Endothelial cell of hepatic sinusoid (primary cell): ENCODE measurements around the gene RBPJL.

ENCODE experiments used
- in situ Hi-C: cut with HindIII; loops from 2 replicates; pipeline ENCODE4 v1.10.0; 2017; ENCODE audit warnings: low sequenced_read_pairs

Gene RBPJL

GRCh38 chr20:45293041-45294002, 13.3 kb upstream of the RBPJL start:
- in situ Hi-C loops: loop anchor here (5.0 kb wide), 1 partner anchor 34 kb away; no protein-coding TSS in a partner anchor

GRCh38 chr20:45294003-45294368, 12.7 kb upstream of the RBPJL start:
- in situ Hi-C loops: loop anchor here (5.0 kb wide), 1 partner anchor 33 kb away; no protein-coding TSS in a partner anchor

GRCh38 chr20:45294659-45295058, 12.0 kb upstream of the RBPJL start:
- in situ Hi-C loops: loop anchor here (5.0 kb wide), 1 partner anchor 33 kb away; no protein-coding TSS in a partner anchor

GRCh38 chr20:45297786-45298497, 8.7 kb upstream of the RBPJL start:
- in situ Hi-C loops: no loop called here

GRCh38 chr20:45299786-45300185, 6.9 kb upstream of the RBPJL start:
- in situ Hi-C loops: no loop called here

- in situ Hi-C loops: no loop called here
Measured at GRCh38 chr20:45300961-45301360, 5.7 kb upstream of the RBPJL start.

- in situ Hi-C loops: no loop called here
Measured at GRCh38 chr20:45301824-45302271, 4.8 kb upstream of the RBPJL start.

- in situ Hi-C loops: no loop called here
Measured at GRCh38 chr20:45303586-45304463, 2.8 kb upstream of the RBPJL start.

GRCh38 chr20:45304464-45304999, 2.1 kb upstream of the RBPJL start:
- in situ Hi-C loops: no loop called here

GRCh38 chr20:45305262-45305661, 1.4 kb upstream of the RBPJL start:
- in situ Hi-C loops: loop anchor here (5.0 kb wide), 2 partner anchors 72 to 203 kb away; partner anchors contain the start of genes KCNS1 and TP53TG5

GRCh38 chr20:45307076-45307640, 518 bp downstream of the RBPJL start:
- in situ Hi-C loops: loop anchor here (5.0 kb wide), 2 partner anchors 70 to 205 kb away; partner anchors contain the start of genes KCNS1 and TP53TG5

GRCh38 chr20:45308117-45308778, 1.6 kb downstream of the RBPJL start, which contains the start of gene MATN4:
MATN4 (minus strand) TSS chr20:45308299; CDS start chr20:45305582, 2,717 bp downstream.
- in situ Hi-C loops: loop anchor here (5.0 kb wide), 2 partner anchors 69 to 206 kb away; partner anchors contain the start of genes KCNS1 and TP53TG5

- in situ Hi-C loops: loop anchor here (5.0 kb wide), 2 partner anchors 68 to 207 kb away; partner anchors contain the start of genes KCNS1 and TP53TG5
Measured at GRCh38 chr20:45309075-45309474, 2.4 kb downstream of the RBPJL start.

- in situ Hi-C loops: loop anchor here (10.0 kb wide), 1 partner anchor 463 kb away; no protein-coding TSS in a partner anchor
Measured at GRCh38 chr20:45311589-45312211, 5.1 kb downstream of the RBPJL start.

GRCh38 chr20:45312241-45312640, 5.6 kb downstream of the RBPJL start:
- in situ Hi-C loops: loop anchor here (10.0 kb wide), 1 partner anchor 463 kb away; no protein-coding TSS in a partner anchor

- in situ Hi-C loops: loop anchor here (10.0 kb wide), 1 partner anchor 462 kb away; no protein-coding TSS in a partner anchor
Measured at GRCh38 chr20:45313065-45313695, 6.5 kb downstream of the RBPJL start.

GRCh38 chr20:45313943-45314342, 7.3 kb downstream of the RBPJL start:
- in situ Hi-C loops: loop anchor here (10.0 kb wide), 1 partner anchor 461 kb away; no protein-coding TSS in a partner anchor

- in situ Hi-C loops: loop anchor here (5.0 to 10.0 kb wide), 2 partner anchors 142 to 459 kb away; no protein-coding TSS in a partner anchor
Measured at GRCh38 chr20:45315672-45316071, 9.0 kb downstream of the RBPJL start.
